ENCODE measurements around the gene NCAPG. TPM values are rescaled to one million over a fixed set of nuclear protein-coding genes. Genes with fewer than 3 reads are reported as not detected.

NCAPG gene
- polyA plus RNA-seq, 1 experiment, result 9.1 TPM

DNA sequence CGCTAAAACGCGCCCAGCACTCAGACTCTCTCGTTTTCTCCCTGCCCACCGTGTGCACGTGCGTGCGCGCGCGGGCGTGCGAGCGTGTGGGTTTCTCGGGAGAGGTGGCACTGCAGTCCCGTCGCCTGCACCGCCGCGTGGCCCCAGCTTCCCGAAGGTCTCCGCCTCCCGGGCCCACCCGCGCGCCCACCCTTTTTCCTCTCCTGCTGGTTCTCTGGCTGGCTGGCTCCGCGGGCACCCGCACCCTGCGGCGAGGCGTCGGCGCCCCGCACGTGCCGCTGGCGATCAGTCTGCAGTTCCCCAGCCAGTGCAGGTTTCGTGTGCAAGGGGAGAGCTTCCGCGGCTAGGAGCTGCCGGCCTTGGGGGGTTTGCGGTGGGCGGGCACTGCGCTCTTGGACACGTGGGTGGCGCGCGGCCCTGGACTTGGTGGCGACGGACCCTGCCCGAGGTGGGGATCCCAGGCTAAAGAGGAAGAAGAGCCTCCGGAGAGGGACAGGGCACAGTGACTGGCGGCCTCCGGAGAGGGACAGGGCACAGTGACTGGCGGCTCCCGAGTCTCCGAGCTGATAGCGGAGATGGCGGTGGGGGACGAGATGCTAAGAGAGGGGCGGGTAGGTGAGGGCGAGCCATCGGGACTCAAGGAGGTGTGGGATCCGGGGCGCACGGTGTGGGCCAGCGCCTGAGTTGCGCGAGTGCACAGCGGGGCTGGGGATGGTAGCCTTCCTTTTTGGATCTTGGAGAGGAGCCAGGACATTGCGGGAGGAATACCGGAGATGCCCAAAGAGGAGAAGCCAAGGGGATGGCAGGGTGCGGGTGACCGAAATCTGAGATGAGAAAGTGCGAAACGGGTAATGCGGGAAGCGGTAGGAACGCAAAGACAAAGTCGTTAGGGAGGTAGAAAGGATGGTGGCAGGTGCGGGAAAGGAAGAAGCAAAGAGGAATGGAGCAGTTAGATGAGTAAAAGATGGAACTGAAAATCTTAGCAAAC lies 29.2 kb upstream of the NCAPG start, which contains the start of gene FAM184B:
TSS of gene FAM184B (minus strand) at position 322 of the 988 bp plus-strand sequence. CDS start 322 bp downstream, outside the sequence.
- POLR2A ChIA-PET, result no interaction called here
- CTCF ChIA-PET, result interaction anchor here (1.0 to 1.8 kb wide), 4 partner anchors 16 to 233 kb away, joined by 3 to 6 read pairs (median 3); no protein-coding TSS in a partner anchor
- TF ChIP-seq CTCF (IDR thresholded peaks at IDR 0.05; ENCODE audit: low read depth, low read length), result no peak
- peak within 1 kb of the TSS; percentile 58 for H3K4me3 ChIP-seq (ENCODE audit: low read depth, low read length)
- DNase-seq (ENCODE audit: low read depth, low spot score), result no peak
- H3K27ac ChIP-seq (ENCODE audit: low read depth, low read length), result no peak within 1 kb of the TSS
- peaks cover 25% of the 10 kb centered on the region for H3K27me3 ChIP-seq (ENCODE audit: control insufficient read depth, insufficient read depth, low read length)
- no peaks in the 10 kb centered on the region; the same call in 1 of the 2 replicates for H3K9me3 ChIP-seq (ENCODE audit: control insufficient read depth, insufficient read depth, low read length)

DNA sequence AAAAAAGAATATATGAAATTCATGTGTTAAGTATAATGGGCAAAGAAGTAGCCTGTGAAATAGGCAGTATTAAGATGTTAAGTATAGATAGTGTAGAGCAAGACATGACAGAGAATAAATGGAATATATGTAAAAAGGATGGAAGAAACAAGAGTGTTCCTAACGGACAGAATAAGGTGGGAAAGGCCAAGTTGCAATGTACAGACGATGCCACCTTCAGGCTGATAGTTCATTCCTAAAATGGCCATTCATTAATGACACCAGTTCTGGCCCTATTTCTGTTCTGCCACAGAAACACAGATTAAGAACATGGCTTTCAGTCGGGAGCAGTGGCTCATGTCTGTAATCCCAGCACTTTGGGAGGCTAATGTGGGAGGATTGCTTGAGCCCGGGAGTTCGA lies 24.9 kb upstream of the NCAPG start:
- no peak for TF ChIP-seq CTCF (IDR thresholded peaks at IDR 0.05; ENCODE audit: low read depth, low read length)
- H3K9me3 ChIP-seq (ENCODE audit: control insufficient read depth, insufficient read depth, low read length), result no peaks in the 10 kb centered on the region; the same call in 1 of the 2 replicates
- H3K4me3 ChIP-seq (ENCODE audit: low read depth, low read length), result no peak overlapping the region
- H3K27me3 ChIP-seq (ENCODE audit: control insufficient read depth, insufficient read depth, low read length), result peaks cover 10% of the 10 kb centered on the region
- ChIA-PET CTCF (no interaction called here), POLR2A (no interaction called here)
- DNase-seq (ENCODE audit: low read depth, low spot score), result no peak
- no peak overlapping the region for H3K27ac ChIP-seq (ENCODE audit: low read depth, low read length)

DNA sequence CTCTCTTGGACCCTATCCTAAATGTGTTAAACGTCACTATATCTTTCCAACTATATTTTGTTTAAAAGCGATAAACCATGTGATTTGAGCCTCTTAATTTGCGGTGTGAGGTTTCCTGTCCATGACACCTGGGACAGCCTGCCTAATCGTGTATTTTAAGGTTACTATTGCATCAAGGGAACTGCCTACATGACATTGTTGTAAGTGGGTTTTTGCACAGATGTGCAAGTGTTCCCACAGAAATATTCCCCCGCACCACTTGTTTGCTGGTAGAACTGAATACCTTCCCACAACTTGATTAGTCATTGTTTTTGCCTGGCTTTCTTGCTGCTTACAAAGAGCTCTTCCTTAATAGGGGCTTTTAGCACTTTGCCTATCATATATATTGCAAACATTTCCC lies 24.2 kb upstream of the NCAPG start:
- CTCF ChIA-PET, result interaction anchor here (0.9 to 1.4 kb wide), 2 partner anchors 18 to 237 kb away, joined by 3 to 4 read pairs; no protein-coding TSS in a partner anchor
- Histone ChIP-seq H3K27me3 (ENCODE audit: control insufficient read depth, insufficient read depth, low read length) (peaks cover 5% of the 10 kb centered on the region), H3K4me3 (ENCODE audit: low read depth, low read length) (no peak overlapping the region), H3K27ac (ENCODE audit: low read depth, low read length) (no peak overlapping the region), H3K9me3 (ENCODE audit: control insufficient read depth, insufficient read depth, low read length) (no peaks in the 10 kb centered on the region; the same call in 1 of the 2 replicates)
- POLR2A ChIA-PET, result no interaction called here
- DNase-seq (ENCODE audit: low read depth, low spot score), result no peak
- no peak for TF ChIP-seq CTCF (IDR thresholded peaks at IDR 0.05; ENCODE audit: low read depth, low read length)

DNA sequence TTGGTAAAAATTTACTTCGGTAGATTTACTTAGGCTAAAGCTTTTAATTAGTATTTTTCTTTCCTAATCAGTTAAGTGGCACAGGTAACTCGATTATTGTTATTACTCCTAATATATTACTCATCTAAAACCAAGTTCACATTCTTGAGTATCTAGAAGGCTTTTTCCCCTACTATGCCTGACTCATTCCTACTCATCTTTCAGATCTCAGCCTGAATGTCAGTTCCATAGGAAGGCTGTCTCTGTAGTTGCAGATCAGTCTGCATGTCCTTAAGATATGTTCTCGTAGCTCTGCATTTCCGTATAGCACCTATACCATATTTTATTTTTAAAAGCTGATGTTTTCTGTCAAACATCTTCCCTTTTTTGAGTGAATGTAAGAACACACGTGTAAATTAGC lies 23.5 kb upstream of the NCAPG start:
- POLR2A ChIA-PET, result no interaction called here
- CTCF ChIA-PET, result interaction anchor here (0.9 to 1.4 kb wide), 2 partner anchors 18 to 238 kb away, joined by 3 to 4 read pairs; no protein-coding TSS in a partner anchor

More for the DNA sequence above, 23.5 kb upstream of the NCAPG start:
- Histone ChIP-seq H3K27me3 (ENCODE audit: control insufficient read depth, insufficient read depth, low read length) (no peaks in the 10 kb centered on the region), H3K9me3 (ENCODE audit: control insufficient read depth, insufficient read depth, low read length) (no peaks in the 10 kb centered on the region), H3K4me3 (ENCODE audit: low read depth, low read length) (no peak overlapping the region), H3K27ac (ENCODE audit: low read depth, low read length) (no peak overlapping the region)
- peak; percentile 18 for DNase-seq (ENCODE audit: low read depth, low spot score)
- TF ChIP-seq CTCF (IDR thresholded peaks at IDR 0.05; ENCODE audit: low read depth, low read length), result no peak
